Stimulated activated effector memory CD8-positive, alpha-beta T cell treated with anti-CD3 and anti-CD28 coated beads, Interleukin-12 subunit alpha, Interleukin-12 subunit beta, amount 100 ng/mL, for 72 hours (primary cell): ENCODE measurements around the gene GMDS.

ENCODE experiments used
- ATAC-seq: fragments of 150-1000 bp; cut with Tn5 transposase; 2 replicates; pipeline ENCODE4 v1.10.0; 2021
- DNase-seq, 2 donors: peaks; one replicate each; pipeline ENCODE4 v3.0.0; 2021 to 2022; ENCODE audit warnings: low spot score in 2 of 2
- H3K27ac Mint-ChIP-seq: one replicate; pipeline ENCODE4 v1.8.0; 2022; ENCODE audit warnings: mild to moderate bottlenecking, mixed read lengths
- H3K36me3 Mint-ChIP-seq: one replicate; pipeline ENCODE4 v1.8.0; 2022; ENCODE audit warnings: mild to moderate bottlenecking, mixed read lengths
- H3K4me1 Mint-ChIP-seq: one replicate; pipeline ENCODE4 v1.8.0; 2022; ENCODE audit warnings: mixed read lengths
- H3K4me3 Mint-ChIP-seq: one replicate; pipeline ENCODE4 v1.8.0; 2022; ENCODE audit warnings: mild to moderate bottlenecking, mixed read lengths
- H3K9me3 Mint-ChIP-seq: one replicate; pipeline ENCODE4 v1.8.0; 2022; ENCODE audit warnings: mixed read lengths

The GMDS gene

GRCh38 chr6:1709234-1709641 is 536.2 kb downstream of the GMDS start:
- no peak overlapping the region for H3K4me3 Mint-ChIP-seq
- ATAC-seq: no peak
- no peak overlapping the region for H3K27ac Mint-ChIP-seq
- DNase-seq: no peak
- H3K4me1 Mint-ChIP-seq: no peaks in the 10 kb centered on the region
- no peaks in the 10 kb centered on the region for H3K36me3 Mint-ChIP-seq
- no peaks in the 10 kb centered on the region for H3K9me3 Mint-ChIP-seq

DNA sequence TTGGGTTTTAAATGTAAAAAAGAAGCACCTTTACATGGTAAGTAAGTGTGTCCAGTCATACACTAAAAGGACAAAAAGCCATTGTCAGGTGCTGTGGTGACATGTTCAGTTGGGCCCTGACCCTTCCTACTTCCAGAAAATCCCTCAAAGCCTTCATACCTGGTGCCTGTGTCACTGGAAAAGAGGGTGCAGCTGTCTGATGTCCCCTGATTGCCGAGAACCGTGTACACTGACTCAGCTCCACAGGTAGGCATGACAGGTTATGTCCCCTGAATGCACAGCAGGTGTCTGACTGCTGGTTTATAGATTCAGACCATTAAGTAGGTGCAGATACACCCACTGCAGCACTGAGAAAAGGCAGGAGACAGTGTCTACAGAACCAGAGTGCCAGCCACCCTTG is 536.6 kb downstream of the GMDS start:
- no peak overlapping the region for H3K27ac Mint-ChIP-seq
- H3K4me1 Mint-ChIP-seq: no peaks in the 10 kb centered on the region
- no peaks in the 10 kb centered on the region for H3K9me3 Mint-ChIP-seq
- no peak for ATAC-seq
- no peaks in the 10 kb centered on the region for H3K36me3 Mint-ChIP-seq
- no peak for DNase-seq
- no peak overlapping the region for H3K4me3 Mint-ChIP-seq

- H3K4me1 Mint-ChIP-seq: no peaks in the 10 kb centered on the region
These were observed 537.3 kb downstream of the GMDS start for GRCh38 chr6:1708122-1708521.

GRCh38 chr6:1705630-1706029 is 539.8 kb downstream of the GMDS start:
- H3K36me3 Mint-ChIP-seq: no peaks in the 10 kb centered on the region
- no peaks in the 10 kb centered on the region for H3K9me3 Mint-ChIP-seq
- H3K4me3 Mint-ChIP-seq: no peak overlapping the region
- no peak overlapping the region for H3K27ac Mint-ChIP-seq
- no peak for ATAC-seq
- DNase-seq: no peak
- no peaks in the 10 kb centered on the region for H3K4me1 Mint-ChIP-seq

More at GRCh38 chr6:1708122-1708521, 537.3 kb downstream of the GMDS start:
- Mint-ChIP-seq H3K36me3 (no peaks in the 10 kb centered on the region), H3K27ac (no peak overlapping the region), H3K9me3 (no peaks in the 10 kb centered on the region), H3K4me3 (no peak overlapping the region)
- ATAC-seq: no peak
- DNase-seq: no peak

DNA sequence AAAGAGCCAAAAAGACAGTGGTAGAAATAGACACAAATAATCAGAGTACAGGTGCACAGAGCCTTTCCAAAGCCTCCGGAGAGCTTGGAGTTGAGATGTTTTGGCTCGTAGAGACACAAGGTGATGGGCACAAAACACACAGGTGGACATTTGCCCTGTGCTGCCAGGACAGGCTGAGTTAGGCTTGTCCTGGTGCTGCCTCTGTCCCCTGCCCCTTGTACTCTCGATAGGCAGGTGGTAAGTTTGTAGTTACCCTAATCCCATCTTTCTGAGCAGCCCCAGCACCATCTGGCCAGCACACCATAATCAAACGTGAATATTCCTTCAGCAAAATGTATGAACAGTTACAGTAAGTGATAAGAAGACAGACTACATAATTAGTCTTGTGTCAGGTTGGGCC is 540.2 kb downstream of the GMDS start:
- DNase-seq (no peak), ATAC-seq (no peak)
- Mint-ChIP-seq H3K27ac (no peak overlapping the region), H3K4me3 (no peak overlapping the region), H3K9me3 (no peaks in the 10 kb centered on the region), H3K36me3 (no peaks in the 10 kb centered on the region), H3K4me1 (no peaks in the 10 kb centered on the region)

GRCh38 chr6:1704711-1705110 is 540.7 kb downstream of the GMDS start:
- no peak overlapping the region for H3K27ac Mint-ChIP-seq
- no peaks in the 10 kb centered on the region for H3K36me3 Mint-ChIP-seq
- no peak overlapping the region for H3K4me3 Mint-ChIP-seq
- DNase-seq (no peak), ATAC-seq (no peak)
- no peaks in the 10 kb centered on the region for H3K9me3 Mint-ChIP-seq
- no peaks in the 10 kb centered on the region for H3K4me1 Mint-ChIP-seq

DNA sequence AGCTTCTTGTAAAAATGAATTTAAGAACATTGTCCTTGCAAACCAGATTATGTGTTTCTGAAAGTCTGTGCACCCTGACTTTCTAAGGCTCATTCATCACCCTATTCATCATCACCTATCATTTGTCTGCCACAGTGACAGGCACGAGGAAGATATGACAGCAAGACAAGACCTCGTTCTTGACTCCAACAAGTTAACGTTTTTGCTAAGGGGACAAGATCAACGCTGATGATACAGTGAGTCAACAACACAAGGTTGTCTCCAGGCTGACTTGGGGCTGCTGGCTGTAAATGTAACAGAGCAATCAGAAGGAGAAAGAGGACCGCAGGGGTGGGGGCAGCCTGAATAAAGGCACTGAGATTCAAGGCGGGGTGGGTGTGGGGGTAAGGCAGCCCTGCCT is 541.5 kb downstream of the GMDS start:
- H3K36me3 Mint-ChIP-seq: no peaks in the 10 kb centered on the region
- H3K4me1 Mint-ChIP-seq: no peaks in the 10 kb centered on the region
- DNase-seq: no peak

GRCh38 chr6:1703091-1703855 is 542.1 kb downstream of the GMDS start:
- ATAC-seq (no peak), DNase-seq (no peak)
- H3K9me3 Mint-ChIP-seq: no peaks in the 10 kb centered on the region
- no peaks in the 10 kb centered on the region for H3K4me1 Mint-ChIP-seq
- no peaks in the 10 kb centered on the region for H3K36me3 Mint-ChIP-seq
- H3K27ac Mint-ChIP-seq: no peak overlapping the region
- no peak overlapping the region for H3K4me3 Mint-ChIP-seq

More for the DNA sequence above, 541.5 kb downstream of the GMDS start:
- ATAC-seq: no peak
- Mint-ChIP-seq H3K9me3 (no peaks in the 10 kb centered on the region), H3K27ac (no peak overlapping the region), H3K4me3 (no peak overlapping the region)

GRCh38 chr6:1702580-1703051 is 542.8 kb downstream of the GMDS start:
- Mint-ChIP-seq H3K9me3 (no peaks in the 10 kb centered on the region), H3K27ac (no peak overlapping the region), H3K4me1 (no peaks in the 10 kb centered on the region), H3K36me3 (no peaks in the 10 kb centered on the region), H3K4me3 (no peak overlapping the region)
- no peak for DNase-seq
- no peak for ATAC-seq

GRCh38 chr6:1701668-1702353 is 543.6 kb downstream of the GMDS start:
- H3K4me1 Mint-ChIP-seq: no peaks in the 10 kb centered on the region
- H3K4me3 Mint-ChIP-seq: no peak overlapping the region
- DNase-seq: no peak
- no peaks in the 10 kb centered on the region for H3K9me3 Mint-ChIP-seq
- no peaks in the 10 kb centered on the region for H3K36me3 Mint-ChIP-seq
- ATAC-seq: no peak
- H3K27ac Mint-ChIP-seq: no peak overlapping the region

DNA sequence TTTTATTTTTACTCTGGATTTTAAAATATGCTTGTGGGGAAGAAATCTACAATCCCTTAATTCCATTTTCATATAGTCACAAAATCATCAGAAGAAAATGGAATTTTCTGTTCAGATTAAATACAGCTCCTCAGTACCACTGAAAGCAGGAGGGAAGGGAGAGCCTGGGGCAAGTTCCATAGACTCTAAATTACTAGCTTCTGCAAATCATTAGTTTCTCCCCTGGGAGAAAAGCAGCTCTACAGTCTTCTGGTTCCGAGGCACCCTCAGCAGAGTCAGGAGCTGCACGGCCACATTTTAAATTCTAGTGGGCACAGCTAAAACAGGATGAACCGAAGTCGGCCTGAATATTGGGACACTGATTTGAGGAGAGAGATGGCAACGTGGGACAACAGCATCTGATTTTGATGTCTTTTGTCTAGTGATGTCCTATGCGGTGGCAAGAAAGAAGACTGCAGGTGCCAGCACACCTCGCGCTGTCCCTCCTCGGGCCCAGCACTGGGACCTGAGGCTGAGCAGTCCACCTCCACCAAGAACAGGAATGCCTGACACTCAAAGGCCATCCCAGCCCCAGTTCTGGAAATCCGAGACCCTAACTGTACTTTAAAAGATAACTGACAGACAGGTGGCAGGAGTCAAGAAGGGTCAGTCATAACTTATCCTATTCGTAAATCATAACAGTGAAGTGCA is 545.0 kb downstream of the GMDS start:
- Mint-ChIP-seq H3K36me3 (no peaks in the 10 kb centered on the region), H3K4me1 (no peaks in the 10 kb centered on the region), H3K9me3 (no peaks in the 10 kb centered on the region), H3K4me3 (no peak overlapping the region), H3K27ac (no peak overlapping the region)
- DNase-seq: no peak
- no peak for ATAC-seq

GRCh38 chr6:1698527-1698926 is 546.9 kb downstream of the GMDS start:
- ATAC-seq: no peak

GRCh38 chr6:1697688-1698351 is 547.6 kb downstream of the GMDS start:
- no peaks in the 10 kb centered on the region for H3K36me3 Mint-ChIP-seq
- no peak overlapping the region for H3K27ac Mint-ChIP-seq
- no peak for ATAC-seq
- no peak overlapping the region for H3K4me3 Mint-ChIP-seq
- H3K4me1 Mint-ChIP-seq: no peaks in the 10 kb centered on the region
- peaks cover 3% of the 10 kb centered on the region for H3K9me3 Mint-ChIP-seq
- DNase-seq: no peak

More at GRCh38 chr6:1698527-1698926, 546.9 kb downstream of the GMDS start:
- Mint-ChIP-seq H3K4me3 (no peak overlapping the region), H3K4me1 (no peaks in the 10 kb centered on the region), H3K9me3 (no peaks in the 10 kb centered on the region), H3K27ac (no peak overlapping the region), H3K36me3 (no peaks in the 10 kb centered on the region)
- DNase-seq: no peak

DNA sequence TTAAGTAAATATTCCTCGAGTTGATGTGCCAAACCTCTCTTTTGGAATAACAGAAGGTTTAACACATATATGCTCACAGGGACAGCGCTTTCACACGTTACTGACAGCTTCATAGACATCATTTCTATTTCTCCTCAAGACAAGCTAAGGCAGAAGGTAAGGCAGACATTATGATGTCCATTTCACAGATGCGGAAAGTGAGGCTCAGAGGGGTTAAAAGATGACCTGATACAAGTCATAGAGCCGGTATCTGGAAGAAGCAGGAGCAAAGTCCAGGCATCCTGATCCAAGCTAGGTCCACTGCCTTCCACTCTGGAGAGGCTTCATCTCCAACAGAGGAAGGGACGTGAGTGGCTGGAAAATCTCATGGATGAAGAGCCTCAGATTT is 548.9 kb downstream of the GMDS start:
- peaks cover 3% of the 10 kb centered on the region for H3K9me3 Mint-ChIP-seq
- no peaks in the 10 kb centered on the region for H3K4me1 Mint-ChIP-seq

More for the DNA sequence above, 548.9 kb downstream of the GMDS start:
- Mint-ChIP-seq H3K4me3 (no peak overlapping the region), H3K36me3 (no peaks in the 10 kb centered on the region), H3K27ac (no peak overlapping the region)
- ATAC-seq (no peak), DNase-seq (no peak)
